Urinary bladder (tissue), 4 donors: ENCODE measurements around the gene FOXS1. TPM values are rescaled to one million over a fixed set of nuclear protein-coding genes. Genes with fewer than 3 reads are reported as not detected.
"Not testable (repeated sequence)": the region's sequence is repeated elsewhere in the genome, so short reads cannot be mapped to it uniquely, and the experiment has no call there.

Experiments used
- DNase-seq: peaks from one replicate; pipeline ENCODE4 v3.0.0-alpha.2; 2015; ENCODE audit errors: extremely low spot score
- H3K27ac ChIP-seq: one replicate; pipeline ENCODE4 v1.5.1; 2013; ENCODE audit warnings: low read depth, mild to moderate bottlenecking, moderate library complexity
- H3K36me3 ChIP-seq: one replicate; pipeline ENCODE4 v1.6.1; 2013; ENCODE audit warnings: mild to moderate bottlenecking, moderate library complexity; ENCODE audit not compliant: insufficient read depth
- H3K4me1 ChIP-seq: one replicate; pipeline ENCODE4 v1.6.1; 2013; ENCODE audit warnings: mild to moderate bottlenecking, moderate library complexity; ENCODE audit not compliant: insufficient read depth
- H3K4me3 ChIP-seq: one replicate; pipeline ENCODE4 v1.5.1; 2013; ENCODE audit warnings: low read depth, low read length
- WGBS: extraction: QIAGEN DNeasy Blood & Tissue Kit; methylation state at CpG from one replicate; pipeline ENCODE4 v1.1.7; 2013; 5-methylcytosine and 5-hydroxymethylcytosine counted together
- polyA plus RNA-seq: library from polyadenylated mRNA; stranded (reverse); fragments of 200-250 nt; gene quantifications from one replicate; pipeline ENCODE4 v1.2.3, GENCODE V29; 2013
- total RNA-seq: library from RNA; depleted of rRNA; stranded (reverse); fragments of >200 nt; gene quantifications from one replicate; pipeline ENCODE4 v1.2.3, GENCODE V29; 2014
- donor health status: healthy with polysubstance abuse.
- donor health status: healthy.

The FOXS1 gene
- total and polyA plus RNA-seq, 2 donors: 1.7 to 4.7 TPM

DNA sequence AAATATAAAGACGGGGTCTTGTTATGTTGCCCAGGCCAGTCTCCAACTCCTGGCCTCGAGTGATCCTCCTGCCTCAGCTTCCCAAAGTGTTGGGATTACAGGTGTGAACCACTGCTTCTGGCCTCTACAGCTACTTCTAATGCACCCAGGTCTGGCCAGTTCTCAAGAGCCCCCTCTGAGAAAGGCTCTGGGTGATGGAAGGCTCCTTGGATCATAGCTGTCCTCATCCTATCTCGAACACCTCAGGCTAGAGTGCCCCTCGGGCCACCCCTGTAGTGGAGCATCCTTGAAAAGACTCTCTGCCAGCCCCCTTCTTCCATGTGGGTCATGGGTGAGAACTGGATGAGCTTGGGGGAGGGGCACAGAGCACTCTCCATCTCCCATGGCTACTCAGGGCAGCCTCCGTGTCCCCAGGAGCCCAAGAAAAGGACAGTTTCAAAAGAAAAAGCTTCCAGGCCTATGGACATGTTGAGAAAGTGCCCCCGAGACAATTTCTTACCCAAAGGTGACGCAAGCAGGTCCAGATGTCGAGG lies 27.0 kb downstream of the FOXS1 start:
- H3K36me3 ChIP-seq: no peaks in the 10 kb centered on the region
- no peak overlapping the region for H3K4me3 ChIP-seq
- H3K27ac ChIP-seq: no peak overlapping the region
- WGBS: 86% methylated on average over 8 of the region's 8 CpGs
- H3K4me1 ChIP-seq: no peaks in the 10 kb centered on the region
- no peak for DNase-seq

DNA sequence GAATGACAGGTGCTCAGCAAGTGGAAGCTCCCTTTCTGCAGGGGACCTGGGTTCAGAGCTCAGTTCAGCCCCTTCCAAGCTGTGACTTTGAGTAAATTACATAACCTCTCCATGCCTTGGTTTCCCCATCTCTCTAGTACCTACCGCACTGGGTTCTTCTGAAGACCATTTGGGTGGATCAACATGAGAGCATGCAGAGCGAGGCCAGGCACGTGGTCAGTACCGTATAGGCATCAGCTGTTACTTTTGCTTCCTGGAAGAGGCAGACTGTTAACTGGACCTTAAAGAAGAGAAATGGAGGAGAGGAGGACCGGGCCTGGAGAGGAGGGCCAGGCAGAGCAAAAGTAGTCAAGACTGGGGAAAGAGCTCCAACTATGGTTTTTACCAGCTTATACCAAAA lies 27.9 kb downstream of the FOXS1 start:
- WGBS: 91% methylated on average over 5 of the region's 5 CpGs
- no peak overlapping the region for H3K27ac ChIP-seq
- H3K4me3 ChIP-seq: no peak overlapping the region
- no peaks in the 10 kb centered on the region for H3K36me3 ChIP-seq
- no peak for DNase-seq
- no peaks in the 10 kb centered on the region for H3K4me1 ChIP-seq

DNA sequence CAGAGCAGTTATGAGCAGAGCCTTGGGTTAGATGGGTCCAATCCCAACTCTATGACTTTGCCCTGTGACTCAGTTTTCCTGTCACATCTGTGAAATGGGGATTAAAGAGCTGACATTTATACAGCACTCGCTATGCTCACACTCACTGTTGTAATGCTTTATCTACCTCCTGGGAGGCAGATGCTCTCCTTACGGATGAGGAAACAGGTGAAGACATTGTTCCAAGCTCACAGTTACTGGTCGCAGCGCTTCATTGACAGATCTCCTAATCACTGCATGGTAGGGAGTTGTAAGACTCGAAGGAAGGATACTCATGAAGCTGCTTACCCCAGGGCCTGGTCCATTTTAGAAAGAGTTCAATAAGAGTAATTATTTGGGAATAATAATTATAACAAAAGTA lies 29.2 kb downstream of the FOXS1 start:
- Histone ChIP-seq H3K36me3 (no peaks in the 10 kb centered on the region), H3K4me3 (no peak overlapping the region), H3K27ac (no peak overlapping the region), H3K4me1 (no peaks in the 10 kb centered on the region)
- 94% methylated on average over 5 of the region's 5 CpGs for WGBS
- DNase-seq: no peak

DNA sequence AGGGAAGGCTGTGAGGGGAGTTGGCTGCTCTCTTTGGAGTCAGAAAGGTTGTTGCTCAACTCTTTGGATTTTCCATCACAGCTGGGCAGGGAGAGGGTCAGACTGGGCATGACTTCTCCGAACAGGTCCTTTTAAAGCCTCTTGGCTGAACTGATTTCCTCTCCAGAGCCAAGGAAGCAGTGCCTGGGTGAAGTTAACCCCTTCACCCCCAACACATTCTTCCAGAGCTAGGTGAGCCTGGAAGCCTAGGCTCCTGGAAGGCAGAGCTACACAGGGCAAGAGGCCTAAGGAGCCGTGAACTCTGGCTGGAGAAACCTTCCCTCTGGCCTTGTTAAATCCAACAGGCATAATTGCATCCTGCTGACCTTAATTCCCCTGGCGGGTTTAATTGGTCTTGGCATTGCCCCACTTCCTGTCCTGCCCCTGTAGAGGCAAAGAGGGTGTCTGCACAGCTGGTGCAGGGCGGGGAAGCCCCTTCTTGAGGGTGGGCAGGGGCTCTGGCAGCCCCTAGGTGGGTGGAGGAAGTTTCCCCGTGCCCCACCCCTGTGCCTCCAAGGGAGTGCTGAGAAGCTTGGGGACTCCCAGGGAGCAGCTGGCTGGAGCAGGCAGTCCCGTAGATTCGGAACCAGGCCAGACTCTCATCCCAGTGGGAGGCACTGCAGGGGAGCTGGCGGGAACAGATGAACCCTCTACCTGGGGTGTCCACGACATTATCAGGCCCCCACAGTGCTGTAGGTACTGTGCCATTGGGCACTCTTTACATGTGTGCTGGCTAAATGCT lies 29.8 kb downstream of the FOXS1 start:
- no peak overlapping the region for H3K27ac ChIP-seq
- H3K4me1 ChIP-seq: no peaks in the 10 kb centered on the region
- no peak overlapping the region for H3K4me3 ChIP-seq
- no peak for DNase-seq
- WGBS: 49% methylated on average over 9 of the region's 9 CpGs
- no peaks in the 10 kb centered on the region for H3K36me3 ChIP-seq

DNA sequence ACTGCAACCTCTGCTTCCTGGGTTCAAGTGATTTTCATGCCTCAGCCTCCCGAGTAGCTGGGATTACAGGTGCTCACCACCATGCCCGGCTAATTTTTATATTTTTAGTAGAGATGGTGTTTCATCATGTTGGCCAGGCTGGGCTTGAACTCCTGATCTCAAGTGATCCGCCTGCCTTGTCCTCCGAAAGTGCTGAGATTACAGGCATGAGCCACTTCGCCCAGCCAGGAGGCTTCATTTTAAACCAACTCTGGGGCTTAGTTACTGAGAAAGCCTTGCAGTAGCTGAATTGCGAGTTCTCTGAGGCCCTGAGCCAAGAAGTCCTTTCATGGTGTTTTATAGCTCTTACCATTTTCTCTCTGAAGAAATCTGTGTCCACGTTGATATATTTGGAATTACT lies 31.3 kb downstream of the FOXS1 start:
- H3K27ac ChIP-seq, H3K36me3 ChIP-seq, H3K4me3 ChIP-seq, H3K4me1 ChIP-seq, DNase-seq: not testable (repeated sequence)
- 48% methylated on average over 7 of the region's 7 CpGs for WGBS

DNA sequence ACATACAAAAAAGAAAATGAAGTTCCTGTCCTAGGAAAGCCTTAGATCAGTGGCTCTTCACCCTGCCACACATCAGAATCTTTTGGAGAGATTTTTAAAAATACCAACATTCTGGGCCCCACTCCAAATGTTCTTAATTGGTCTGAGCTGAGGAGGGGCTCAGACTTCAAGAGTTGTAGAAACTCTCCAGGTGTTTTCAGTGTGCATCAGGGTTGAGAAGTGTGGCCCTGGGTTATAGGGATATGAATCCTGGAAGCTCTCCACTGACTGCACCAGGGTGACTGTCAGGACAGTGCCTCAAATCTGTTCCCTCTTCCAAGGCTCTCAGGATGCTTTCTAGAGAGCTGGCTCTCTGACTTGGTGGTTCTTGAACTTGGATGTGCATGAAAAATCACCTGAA lies 31.8 kb downstream of the FOXS1 start:
- H3K27ac ChIP-seq: no peak overlapping the region
- H3K4me3 ChIP-seq: no peak overlapping the region
- no peaks in the 10 kb centered on the region for H3K4me1 ChIP-seq
- no peaks in the 10 kb centered on the region for H3K36me3 ChIP-seq
- DNase-seq: no peak

DNA sequence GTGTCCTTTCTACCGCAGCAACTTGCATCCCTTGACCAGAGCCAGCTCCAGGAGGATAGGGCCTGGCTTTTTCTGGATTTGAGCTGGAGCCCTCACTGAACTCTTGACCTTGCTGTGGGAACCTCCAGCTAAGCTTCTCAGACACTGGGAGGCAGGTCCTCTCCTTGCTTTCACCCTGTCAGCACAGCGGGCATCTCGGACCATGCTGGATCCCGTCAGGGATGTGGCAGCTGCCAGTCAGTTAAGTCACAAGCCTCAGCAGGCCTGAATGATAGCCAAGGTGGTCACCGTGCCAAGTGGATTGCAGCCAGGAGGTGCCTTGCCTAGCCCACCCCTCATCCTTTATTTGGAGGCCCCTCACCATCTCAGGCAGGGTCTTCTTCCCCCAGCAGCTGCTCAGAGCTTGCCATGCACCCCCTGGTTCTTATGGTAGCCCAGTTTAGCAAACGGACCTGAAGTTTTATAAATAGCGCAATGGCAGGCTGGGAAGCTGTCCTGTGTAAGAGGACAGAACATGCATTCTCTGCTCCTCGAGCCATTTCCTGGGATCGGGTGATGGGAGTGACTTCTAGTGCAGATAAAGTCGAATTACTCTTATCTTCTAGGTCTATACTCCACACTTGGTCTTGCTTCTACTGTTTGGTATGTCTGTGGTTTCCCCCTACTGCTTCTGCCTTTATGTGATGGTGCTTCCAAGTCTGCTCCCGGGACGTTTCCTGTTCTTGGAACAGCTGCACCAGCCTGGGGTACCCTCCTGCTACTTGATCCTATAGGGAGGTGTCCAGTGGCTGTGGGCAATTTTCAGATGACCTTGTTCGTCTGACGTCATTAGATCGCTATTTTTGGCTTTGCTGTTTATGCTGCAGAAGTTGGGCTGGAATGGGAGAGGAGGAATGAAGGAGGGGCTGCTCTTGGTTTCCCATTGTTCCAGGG lies 33.3 kb downstream of the FOXS1 start:
- Histone ChIP-seq H3K27ac (no peak overlapping the region), H3K4me3 (no peak overlapping the region), H3K4me1 (no peaks in the 10 kb centered on the region), H3K36me3 (no peaks in the 10 kb centered on the region)
- 47% methylated on average over 15 of the region's 15 CpGs for WGBS
- no peak for DNase-seq

DNA sequence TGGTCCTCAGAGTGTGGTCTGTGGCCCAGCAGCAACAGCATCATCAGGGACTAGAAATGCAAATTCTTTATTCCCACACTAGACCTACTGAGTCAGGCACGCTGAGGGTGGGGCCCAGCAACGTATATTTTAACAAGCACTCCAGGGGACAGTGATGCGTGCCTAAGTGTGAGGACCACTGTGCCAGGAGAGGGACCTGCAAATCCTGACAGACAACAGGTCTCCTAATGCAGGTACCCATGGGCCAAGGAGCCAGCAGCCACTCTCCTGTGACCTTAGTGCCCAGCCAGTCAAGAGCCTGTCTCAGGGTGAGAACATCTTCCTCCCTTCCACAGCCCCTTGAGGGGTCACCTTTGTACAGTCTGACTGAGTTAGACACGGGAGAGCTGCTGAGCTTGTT lies 34.2 kb downstream of the FOXS1 start:
- H3K4me1 ChIP-seq: no peaks in the 10 kb centered on the region
- H3K27ac ChIP-seq: no peak overlapping the region
- DNase-seq: no peak
- no peaks in the 10 kb centered on the region for H3K36me3 ChIP-seq
- WGBS: 90% methylated on average over 4 of the region's 4 CpGs
- H3K4me3 ChIP-seq: no peak overlapping the region

DNA sequence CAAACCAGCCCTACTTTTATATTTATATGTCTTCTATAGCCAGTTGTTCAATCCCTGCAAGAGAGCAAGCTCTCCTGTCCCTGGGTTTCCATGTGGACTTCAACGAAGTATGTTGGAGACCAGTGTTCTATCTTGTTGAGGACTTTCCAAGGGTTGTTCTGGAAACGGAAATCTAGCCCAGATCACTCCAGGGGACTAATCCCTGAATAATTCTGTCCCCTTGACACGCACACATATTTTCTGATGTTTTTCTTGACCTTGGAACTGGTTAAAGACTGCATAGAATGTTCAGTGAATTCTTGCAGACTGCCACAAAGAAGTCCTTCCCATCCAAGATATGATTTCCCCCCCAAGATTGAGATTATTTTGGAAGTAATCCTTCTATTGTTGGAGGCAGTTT lies 35.7 kb downstream of the FOXS1 start:
- 81% methylated on average over 3 of the region's 3 CpGs for WGBS
- no peak for DNase-seq
- Histone ChIP-seq H3K4me1 (no peaks in the 10 kb centered on the region), H3K27ac (no peak overlapping the region), H3K36me3 (no peaks in the 10 kb centered on the region), H3K4me3 (no peak overlapping the region)

DNA sequence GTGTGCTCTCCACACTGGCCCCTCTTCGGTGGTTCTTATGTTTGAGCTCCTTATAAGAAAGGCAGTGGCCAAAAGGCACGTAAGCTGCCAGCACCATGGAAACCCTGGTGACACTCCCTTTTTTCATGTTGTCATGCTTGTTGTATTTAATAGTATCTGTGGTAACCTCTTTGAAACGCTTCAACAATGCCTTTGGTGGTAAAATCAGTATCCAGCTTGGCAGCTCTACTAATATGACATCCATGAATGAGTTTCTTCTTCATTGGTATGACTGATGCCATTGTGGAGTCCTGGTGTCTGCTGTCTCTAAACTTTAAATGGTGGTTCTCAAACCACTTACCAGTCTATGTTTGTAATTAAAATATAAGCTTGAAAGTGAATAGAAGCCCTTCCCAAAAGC lies 36.9 kb downstream of the FOXS1 start:
- Histone ChIP-seq H3K4me1 (no peaks in the 10 kb centered on the region), H3K36me3 (no peaks in the 10 kb centered on the region), H3K27ac (no peak overlapping the region), H3K4me3 (no peak overlapping the region)
- 88% methylated on average over 3 of the region's 3 CpGs for WGBS
- DNase-seq: no peak

DNA sequence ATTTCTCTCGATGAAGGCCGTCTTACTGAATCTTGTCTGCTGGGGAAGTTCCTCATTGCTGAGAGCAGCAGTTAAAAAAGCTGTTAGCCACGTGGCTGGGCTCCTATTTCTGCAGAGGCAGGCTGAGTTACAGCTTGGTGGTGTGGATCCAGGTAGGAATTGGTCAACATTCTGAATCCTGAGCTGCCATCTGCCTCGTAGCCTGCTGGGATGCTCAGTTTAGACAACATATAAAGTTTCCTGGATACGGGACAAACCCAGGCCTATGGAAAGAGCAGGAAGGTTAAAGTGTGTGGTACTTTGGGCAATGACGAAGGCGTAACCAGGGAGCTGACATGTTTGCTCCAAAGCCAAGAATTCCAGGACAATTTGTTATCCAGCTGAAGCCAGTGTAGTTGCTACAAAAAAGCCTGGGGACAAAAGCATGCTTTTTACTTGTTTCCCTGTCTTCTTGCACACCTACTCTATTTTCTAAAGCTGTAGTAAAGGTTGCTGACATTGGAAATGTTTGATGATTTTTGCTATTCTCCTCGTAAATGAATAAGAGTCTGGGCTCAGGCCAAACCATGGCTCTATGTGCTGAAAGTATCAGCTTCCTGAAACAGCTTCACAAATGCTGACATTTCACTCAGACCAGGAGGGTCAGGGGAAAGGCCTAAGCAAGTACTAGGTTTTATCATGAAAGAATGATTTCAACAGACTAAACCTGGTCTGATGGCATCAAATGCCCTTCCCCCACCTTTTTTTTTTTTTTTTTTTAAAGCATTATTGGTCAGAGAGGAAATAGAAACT lies 38.6 kb downstream of the FOXS1 start:
- no peak overlapping the region for H3K27ac ChIP-seq

DNA sequence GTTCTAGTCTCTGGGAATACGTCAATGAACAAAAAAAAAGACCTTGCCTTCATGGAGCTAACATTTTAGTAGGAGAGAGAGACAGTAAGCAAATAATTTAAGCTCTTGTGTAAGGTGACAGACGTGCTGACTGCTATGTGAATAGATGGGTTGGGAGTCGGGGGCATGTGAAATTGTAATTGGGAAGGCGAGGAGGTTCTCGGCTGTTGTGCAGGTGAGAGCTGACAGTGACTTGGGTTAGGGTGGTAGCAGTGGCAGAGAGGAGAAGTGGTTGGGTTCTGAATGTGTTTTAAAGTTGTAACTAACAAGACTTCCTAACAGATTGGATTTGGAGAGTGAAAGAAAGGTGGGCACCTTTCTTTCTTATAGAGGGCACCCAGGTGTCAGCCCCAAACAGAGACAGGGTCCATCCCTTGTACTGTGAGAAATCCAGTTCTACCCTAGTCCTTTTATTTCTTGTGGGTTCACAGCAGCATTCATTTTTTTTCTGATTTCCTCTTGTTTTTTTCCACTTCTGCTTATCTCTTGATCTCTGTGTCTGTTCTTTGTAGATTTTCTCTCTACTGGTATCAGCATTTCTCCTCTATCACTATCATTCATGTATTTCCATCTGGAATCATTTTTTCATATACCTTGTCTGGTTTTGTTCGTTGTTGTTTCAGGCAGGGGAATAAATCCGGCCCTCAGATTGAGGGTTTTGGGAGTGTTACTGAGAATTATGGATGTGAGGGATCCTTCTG lies 41.7 kb downstream of the FOXS1 start:
- H3K36me3 ChIP-seq: no peaks in the 10 kb centered on the region
- no peaks in the 10 kb centered on the region for H3K4me1 ChIP-seq
- 92% methylated on average over 7 of the region's 7 CpGs for WGBS
- H3K4me3 ChIP-seq: no peak overlapping the region
- H3K27ac ChIP-seq: no peak overlapping the region
- DNase-seq: no peak

More for the DNA sequence above, 38.6 kb downstream of the FOXS1 start:
- no peaks in the 10 kb centered on the region for H3K4me1 ChIP-seq
- 80% methylated on average over 8 of the region's 8 CpGs for WGBS
- no peaks in the 10 kb centered on the region for H3K36me3 ChIP-seq
- no peak overlapping the region for H3K4me3 ChIP-seq
- no peak for DNase-seq

DNA sequence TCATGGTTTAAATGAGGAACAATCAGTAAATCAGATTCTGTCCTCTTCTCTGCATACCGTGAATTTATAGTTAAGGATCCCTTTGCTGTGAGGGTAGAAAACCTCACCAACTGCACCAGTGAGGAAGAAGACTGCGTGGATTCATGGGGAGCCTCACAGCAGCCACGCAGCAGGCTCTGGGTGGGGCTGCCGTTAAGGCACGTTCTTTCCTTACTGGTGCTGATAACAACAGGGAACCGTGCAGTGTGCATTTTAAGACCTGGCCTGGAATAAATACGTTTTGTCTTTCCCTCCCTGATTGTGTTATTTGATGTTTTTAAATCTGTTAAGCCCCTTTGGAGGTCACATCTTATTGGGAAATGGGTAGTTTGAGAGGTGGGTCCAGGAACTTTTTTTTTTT lies 43.9 kb downstream of the FOXS1 start:
- WGBS: 77% methylated on average over 7 of the region's 7 CpGs
- no peak overlapping the region for H3K4me3 ChIP-seq
- H3K4me1 ChIP-seq: no peaks in the 10 kb centered on the region
- no peak for DNase-seq
- no peak overlapping the region for H3K27ac ChIP-seq
- H3K36me3 ChIP-seq: no peaks in the 10 kb centered on the region
